Measurements from ENCODE around the gene SLC16A2.

Gene SLC16A2

GRCh38 chrX:74551934-74552333 lies 130.6 kb downstream of the SLC16A2 start:
- H4K20me1 ChIP-seq (ENCODE audit: control insufficient read depth, insufficient read depth, low read depth, low read length): no peaks in the 10 kb centered on the region
- no peaks in the 10 kb centered on the region for H3K27me3 ChIP-seq (ENCODE audit: control insufficient read depth, low read length)
- H3F3A ChIP-seq (ENCODE audit: control insufficient read depth, insufficient read depth): no peaks in the 10 kb centered on the region
- TF ChIP-seq EZH2phosphoT487 (IDR thresholded peaks at IDR 0.05; ENCODE audit: borderline replicate concordance, low read length) (no peak), CTCF (IDR thresholded peaks at IDR 0.05; ENCODE audit: low read depth, low read length, poor library complexity, severe bottlenecking) (no peak)
- no peaks in the 10 kb centered on the region for H3K36me3 ChIP-seq (ENCODE audit: control insufficient read depth, low read length)
- H3K79me2 ChIP-seq (ENCODE audit: control insufficient read depth, low read length): no peaks in the 10 kb centered on the region
- no peak overlapping the region for H3K4me2 ChIP-seq (ENCODE audit: low read length)
- H3K4me3 ChIP-seq (ENCODE audit: low read length): no peak overlapping the region
- no peaks in the 10 kb centered on the region for H3K4me1 ChIP-seq (ENCODE audit: control insufficient read depth, low read length)
- H3K27ac ChIP-seq (ENCODE audit: low read depth, low read length): no peak overlapping the region
- H3K9me3 ChIP-seq (ENCODE audit: control insufficient read depth, insufficient read depth, low read length): no peaks in the 10 kb centered on the region
- no peaks in the 10 kb centered on the region for H3K9me2 ChIP-seq (replicated peaks; ENCODE audit: control insufficient read depth, low read length)

GRCh38 chrX:74557378-74557777 lies 136.1 kb downstream of the SLC16A2 start:
- no peaks in the 10 kb centered on the region for H3K9me2 ChIP-seq (replicated peaks; ENCODE audit: control insufficient read depth, low read length)
- H3K4me2 ChIP-seq (ENCODE audit: low read length): no peak overlapping the region

GRCh38 chrX:74578137-74578536 lies 156.8 kb downstream of the SLC16A2 start:
- H3K9me2 ChIP-seq (replicated peaks; ENCODE audit: control insufficient read depth, low read length): no peaks in the 10 kb centered on the region
- H3K9me3 ChIP-seq (ENCODE audit: control insufficient read depth, insufficient read depth, low read length): no peaks in the 10 kb centered on the region
- H3K36me3 ChIP-seq (ENCODE audit: control insufficient read depth, low read length): no peaks in the 10 kb centered on the region
- no peak overlapping the region for H3K27ac ChIP-seq (ENCODE audit: low read depth, low read length)
- H4K20me1 ChIP-seq (ENCODE audit: control insufficient read depth, insufficient read depth, low read depth, low read length): no peaks in the 10 kb centered on the region
- no peaks in the 10 kb centered on the region for H3F3A ChIP-seq (ENCODE audit: control insufficient read depth, insufficient read depth)
- no peaks in the 10 kb centered on the region for H3K4me1 ChIP-seq (ENCODE audit: control insufficient read depth, low read length)
- H3K4me3 ChIP-seq (ENCODE audit: low read length): no peak overlapping the region
- H3K27me3 ChIP-seq (ENCODE audit: control insufficient read depth, low read length): no peaks in the 10 kb centered on the region
- TF ChIP-seq CTCF (IDR thresholded peaks at IDR 0.05; ENCODE audit: low read depth, low read length, poor library complexity, severe bottlenecking): no peak
- TF ChIP-seq EZH2phosphoT487 (IDR thresholded peaks at IDR 0.05; ENCODE audit: borderline replicate concordance, low read length): no peak
- no peaks in the 10 kb centered on the region for H3K79me2 ChIP-seq (ENCODE audit: control insufficient read depth, low read length)
- no peak overlapping the region for H3K4me2 ChIP-seq (ENCODE audit: low read length)

More at GRCh38 chrX:74557378-74557777, 136.1 kb downstream of the SLC16A2 start:
- Histone ChIP-seq H3K36me3 (ENCODE audit: control insufficient read depth, low read length) (no peaks in the 10 kb centered on the region), H3F3A (ENCODE audit: control insufficient read depth, insufficient read depth) (no peaks in the 10 kb centered on the region), H3K27me3 (ENCODE audit: control insufficient read depth, low read length) (no peaks in the 10 kb centered on the region), H3K79me2 (ENCODE audit: control insufficient read depth, low read length) (no peaks in the 10 kb centered on the region), H3K9me3 (ENCODE audit: control insufficient read depth, insufficient read depth, low read length) (no peaks in the 10 kb centered on the region), H4K20me1 (ENCODE audit: control insufficient read depth, insufficient read depth, low read depth, low read length) (no peaks in the 10 kb centered on the region), H3K4me1 (ENCODE audit: control insufficient read depth, low read length) (no peaks in the 10 kb centered on the region), H3K4me3 (ENCODE audit: low read length) (no peak overlapping the region), H3K27ac (ENCODE audit: low read depth, low read length) (no peak overlapping the region)
- TF ChIP-seq CTCF (IDR thresholded peaks at IDR 0.05; ENCODE audit: low read depth, low read length, poor library complexity, severe bottlenecking) (no peak), EZH2phosphoT487 (IDR thresholded peaks at IDR 0.05; ENCODE audit: borderline replicate concordance, low read length) (no peak)
